ENCODE data around the gene MUCL1. TPM values are rescaled to one million over a fixed set of nuclear protein-coding genes. Genes with fewer than 3 reads are reported as not detected.

Gene MUCL1
- total and polyA plus RNA-seq, 9 donors, result 0.58 to 1.1 (median 0.78) TPM; not detected in 5

DNA sequence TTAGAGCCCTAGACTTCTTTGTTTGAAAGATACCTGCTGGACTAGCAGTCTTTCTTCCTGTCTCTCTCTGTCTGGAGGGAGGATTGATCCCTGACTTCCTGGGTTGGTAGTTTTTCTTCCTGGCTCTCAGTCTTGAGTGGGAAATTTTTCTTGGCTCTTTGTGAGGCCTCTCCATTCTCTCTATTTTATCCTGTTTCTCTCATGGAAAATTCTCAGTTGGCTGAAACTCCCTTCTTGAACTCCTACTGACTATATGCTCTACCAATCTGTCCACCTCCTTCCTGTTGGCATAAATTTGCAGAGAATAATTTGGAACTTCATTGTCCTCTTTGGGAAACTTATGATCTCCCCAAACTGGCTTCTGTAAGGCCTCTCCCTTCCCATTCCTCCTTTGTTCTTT lies 24.1 kb upstream of the MUCL1 start:
- Histone ChIP-seq H3K36me3 (no peaks in the 10 kb centered on the region), H3K27me3 (no peaks in the 10 kb centered on the region), H3K4me1 (ENCODE audit: insufficient read depth) (no peaks in the 10 kb centered on the region), H3K27ac (no peak overlapping the region), H3K9me3 (no peaks in the 10 kb centered on the region), H3K4me3 (no peak overlapping the region)
- intact Hi-C loops (cut with DNase I), result no loop called here
- DNase-seq, result no peak
- TF ChIP-seq EP300 (IDR thresholded peaks at IDR 0.05), result no peak
- TF ChIP-seq, protein P1, sequence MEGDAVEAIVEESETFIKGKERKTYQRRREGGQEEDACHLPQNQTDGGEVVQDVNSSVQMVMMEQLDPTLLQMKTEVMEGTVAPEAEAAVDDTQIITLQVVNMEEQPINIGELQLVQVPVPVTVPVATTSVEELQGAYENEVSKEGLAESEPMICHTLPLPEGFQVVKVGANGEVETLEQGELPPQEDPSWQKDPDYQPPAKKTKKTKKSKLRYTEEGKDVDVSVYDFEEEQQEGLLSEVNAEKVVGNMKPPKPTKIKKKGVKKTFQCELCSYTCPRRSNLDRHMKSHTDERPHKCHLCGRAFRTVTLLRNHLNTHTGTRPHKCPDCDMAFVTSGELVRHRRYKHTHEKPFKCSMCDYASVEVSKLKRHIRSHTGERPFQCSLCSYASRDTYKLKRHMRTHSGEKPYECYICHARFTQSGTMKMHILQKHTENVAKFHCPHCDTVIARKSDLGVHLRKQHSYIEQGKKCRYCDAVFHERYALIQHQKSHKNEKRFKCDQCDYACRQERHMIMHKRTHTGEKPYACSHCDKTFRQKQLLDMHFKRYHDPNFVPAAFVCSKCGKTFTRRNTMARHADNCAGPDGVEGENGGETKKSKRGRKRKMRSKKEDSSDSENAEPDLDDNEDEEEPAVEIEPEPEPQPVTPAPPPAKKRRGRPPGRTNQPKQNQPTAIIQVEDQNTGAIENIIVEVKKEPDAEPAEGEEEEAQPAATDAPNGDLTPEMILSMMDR (IDR thresholded peaks at IDR 0.05), result no peak
- no peak for TF ChIP-seq POLR2A (IDR thresholded peaks at IDR 0.05)

- Histone ChIP-seq H3K27me3 (no peaks in the 10 kb centered on the region), H3K4me1 (ENCODE audit: insufficient read depth) (no peaks in the 10 kb centered on the region), H3K36me3 (no peaks in the 10 kb centered on the region), H3K9me3 (no peaks in the 10 kb centered on the region), H3K27ac (no peak overlapping the region), H3K4me3 (no peak overlapping the region)
- intact Hi-C loops (cut with DNase I), result no loop called here
- TF ChIP-seq EP300 (IDR thresholded peaks at IDR 0.05) (no peak), POLR2A (IDR thresholded peaks at IDR 0.05) (no peak)
- TF ChIP-seq, protein P1 (IDR thresholded peaks at IDR 0.05), result no peak
- 39 to 63% (median 40%) methylated on average over 1 of the region's 1 CpG for WGBS, 3 donors
- DNase-seq, result no peak
Observed at GRCh38 chr12:54831631-54832030, 22.7 kb upstream of the MUCL1 start.

DNA sequence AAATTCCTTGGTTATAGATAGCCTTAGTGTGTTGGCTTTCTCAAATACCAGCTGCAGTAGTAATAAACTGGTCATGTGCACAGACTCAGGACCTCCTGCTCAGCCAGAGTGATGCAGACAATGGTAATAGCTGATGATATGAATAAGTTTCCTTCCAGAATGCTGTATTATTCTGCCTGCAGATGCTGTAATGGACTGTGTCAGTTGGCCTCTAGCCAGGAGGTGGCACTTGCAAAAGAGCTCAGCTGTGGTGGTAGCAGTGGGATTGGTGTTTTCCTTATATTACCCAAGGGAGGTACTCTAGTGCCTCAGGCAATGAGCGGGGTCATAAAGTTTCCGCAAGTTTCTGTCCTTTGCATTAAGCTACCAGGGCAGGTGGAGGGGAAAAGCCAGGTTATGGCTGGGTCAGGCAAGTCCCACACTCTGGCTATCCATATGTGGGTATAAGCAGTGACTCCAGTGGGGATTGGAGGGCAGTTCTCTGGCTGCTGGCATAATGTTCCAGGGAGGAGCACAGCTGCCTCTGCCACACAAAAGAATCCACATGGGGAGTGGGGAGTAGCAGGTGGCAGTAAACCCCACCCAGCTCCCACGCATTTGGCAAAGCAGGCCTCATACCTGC lies 14.0 kb upstream of the MUCL1 start:
- intact Hi-C loops (cut with DNase I), result no loop called here
- 70 to 80% (median 71%) methylated on average over 3 of the region's 3 CpGs for WGBS, 3 donors
- no peak for DNase-seq
- Histone ChIP-seq H3K4me1 (ENCODE audit: insufficient read depth) (no peaks in the 10 kb centered on the region), H3K4me3 (no peak overlapping the region), H3K27ac (no peak overlapping the region), H3K36me3 (no peaks in the 10 kb centered on the region), H3K9me3 (no peaks in the 10 kb centered on the region), H3K27me3 (no peaks in the 10 kb centered on the region)
- TF ChIP-seq EP300 (IDR thresholded peaks at IDR 0.05) (no peak), POLR2A (IDR thresholded peaks at IDR 0.05) (no peak)
- TF ChIP-seq, protein P1 (IDR thresholded peaks at IDR 0.05), result no peak

GRCh38 chr12:54857406-54857805 lies 3.1 kb downstream of the MUCL1 start:
- H3K4me1 ChIP-seq (ENCODE audit: insufficient read depth), result no peaks in the 10 kb centered on the region
- TF ChIP-seq POLR2A (IDR thresholded peaks at IDR 0.05), result no peak
- TF ChIP-seq, protein P1 (IDR thresholded peaks at IDR 0.05), result no peak
- no peak for TF ChIP-seq EP300 (IDR thresholded peaks at IDR 0.05)
- WGBS, 3 donors, result 61 to 62% (median 62%) methylated on average over 2 of the region's 2 CpGs
- intact Hi-C loops (cut with DNase I), result loop anchor here in 1 of 4 donors (10.0 kb wide), 1 partner anchor 97 kb away; no protein-coding TSS in a partner anchor
- H3K9me3 ChIP-seq, result no peaks in the 10 kb centered on the region
- no peaks in the 10 kb centered on the region for H3K27me3 ChIP-seq
- H3K4me3 ChIP-seq, result no peak overlapping the region
- no peaks in the 10 kb centered on the region for H3K36me3 ChIP-seq
- no peak overlapping the region for H3K27ac ChIP-seq
- no peak for DNase-seq
